Activated naive CD4-positive, alpha-beta T cell treated with anti-CD3 and anti-CD28 coated beads, Interleukin-2, amount 50 U/mL, for 16 hours (primary cell): Measurements from ENCODE around the gene FOXK2.
A peak's percentile ranks its signal among the peaks of the same experiment; 100 is the strongest.
"Not testable (repeated sequence)": the region's sequence is repeated elsewhere in the genome, so short reads cannot be mapped to it uniquely, and the experiment has no call there.

Source experiments
- DNase-seq: peaks from one replicate; pipeline ENCODE4 v3.0.0-alpha.2; 2020

The FOXK2 gene

DNA sequence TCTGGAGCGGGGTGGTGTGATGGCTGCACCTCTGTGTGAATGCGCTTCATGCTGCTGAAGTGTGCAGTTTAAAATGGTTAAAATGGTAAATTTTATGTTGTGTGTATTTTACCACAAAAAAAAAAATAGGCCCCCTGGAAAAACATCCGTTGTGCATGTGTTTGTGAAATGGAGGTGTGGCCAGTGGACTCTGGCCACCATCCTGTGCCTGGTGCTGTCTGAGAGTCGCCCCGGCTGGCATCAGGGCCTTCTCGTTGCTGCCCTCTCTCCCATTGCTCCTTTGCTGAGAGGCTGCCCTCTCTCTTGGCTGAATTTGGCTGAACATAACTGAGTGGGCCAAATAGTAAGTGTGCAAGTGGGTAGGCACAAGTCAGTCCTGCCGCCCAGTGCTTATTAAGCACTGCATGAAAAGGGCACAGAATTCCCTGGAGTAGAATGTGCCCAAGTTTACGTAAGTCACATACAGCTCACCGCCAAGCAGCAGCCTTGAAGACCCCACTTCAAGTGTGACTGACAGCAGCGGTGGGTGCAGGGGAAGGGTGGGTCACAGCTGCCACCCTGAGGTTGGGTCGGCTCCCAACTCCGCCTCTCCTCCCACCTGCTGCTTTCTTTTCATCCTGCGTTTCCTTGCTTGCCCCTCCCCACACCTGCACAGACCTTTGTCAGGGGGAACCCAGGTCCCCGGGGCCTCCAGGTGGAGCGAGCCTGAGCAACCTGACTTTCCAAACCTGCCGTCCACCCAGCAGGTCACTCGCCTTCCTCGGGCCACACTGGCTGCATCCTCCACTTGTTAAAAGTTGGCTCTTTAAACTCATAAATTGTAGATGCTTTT, 46.8 kb downstream of the FOXK2 start:
- DNase-seq, result no peak

DNA sequence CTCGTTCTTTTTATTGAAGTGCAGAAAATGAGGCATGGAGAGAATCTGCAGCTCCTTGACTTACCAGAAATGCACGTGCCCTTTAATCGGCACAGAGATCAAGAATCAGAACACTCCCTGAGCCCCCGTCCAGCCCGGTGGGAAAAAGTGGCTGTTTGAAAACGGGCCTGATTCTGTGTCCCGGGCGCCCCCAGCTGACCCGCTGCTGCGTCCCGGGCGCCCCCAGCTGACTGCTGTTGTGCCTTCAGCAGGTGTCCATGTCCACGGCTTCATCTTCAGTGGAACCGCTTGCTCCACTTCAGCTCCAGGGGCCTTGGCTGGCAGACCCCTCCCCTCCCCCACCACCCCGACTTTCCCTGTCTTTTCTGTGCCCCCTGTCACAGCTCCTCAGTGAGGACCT, 47.8 kb downstream of the FOXK2 start:
- DNase-seq, result no peak

DNA sequence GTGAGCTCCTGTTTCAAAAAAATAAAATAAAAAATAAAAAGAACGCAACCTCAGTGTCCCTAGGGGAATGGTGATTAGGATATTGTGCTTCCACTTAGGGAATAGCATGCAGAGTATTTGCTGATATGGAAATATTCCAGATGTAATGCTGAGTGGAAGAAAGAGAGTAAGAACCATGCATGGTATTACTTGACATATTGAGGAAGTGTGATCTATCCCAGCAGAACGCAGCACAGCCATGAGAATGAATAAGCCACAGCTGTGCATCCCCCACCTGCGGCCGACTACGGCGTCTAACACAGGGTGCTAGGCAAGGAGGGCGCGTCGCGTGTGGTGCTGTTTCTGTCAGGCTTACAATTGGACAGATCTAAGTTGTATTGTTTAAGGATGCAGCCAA, 49.5 kb downstream of the FOXK2 start:
- no peak for DNase-seq

DNA sequence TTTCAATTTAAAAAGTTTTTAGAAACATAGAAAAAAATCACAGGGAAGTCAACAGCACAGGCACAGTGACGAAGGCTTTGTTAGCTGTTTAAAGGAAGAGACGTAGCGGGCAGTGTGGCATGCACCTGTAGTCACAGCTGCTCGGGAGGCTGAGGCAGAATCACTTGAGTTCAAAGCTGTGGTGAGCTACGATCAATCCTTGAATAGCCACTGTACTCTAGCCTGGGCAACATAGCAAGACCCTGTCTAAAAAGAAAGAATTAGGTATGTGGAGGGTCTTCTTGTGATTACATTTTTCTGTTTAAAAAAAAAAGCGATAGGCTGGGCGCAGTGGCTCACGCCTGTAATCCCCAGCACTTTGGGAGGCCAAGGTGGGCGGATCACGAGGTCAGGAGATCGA, 50.1 kb downstream of the FOXK2 start:
- no peak for DNase-seq

DNA sequence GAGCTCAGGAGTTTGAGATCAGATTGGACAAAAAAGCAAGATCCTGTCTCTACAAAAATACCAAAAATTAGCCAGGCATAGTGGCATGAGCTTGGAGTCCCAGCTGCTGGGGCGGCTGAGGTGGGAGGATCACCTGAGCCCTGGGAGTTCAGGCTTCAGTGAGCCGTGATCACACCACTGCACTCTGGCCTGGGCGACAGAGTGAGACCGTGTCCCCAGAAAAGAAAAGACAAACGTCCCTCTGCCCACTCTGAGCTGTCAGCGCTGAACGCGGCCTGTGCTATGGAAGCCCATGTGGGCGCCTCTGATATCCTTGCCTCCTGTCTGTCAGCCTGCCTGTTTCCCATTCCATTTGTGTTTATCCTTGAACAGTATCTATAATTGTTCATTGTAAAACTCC, 50.7 kb downstream of the FOXK2 start:
- DNase-seq, result no peak

DNA sequence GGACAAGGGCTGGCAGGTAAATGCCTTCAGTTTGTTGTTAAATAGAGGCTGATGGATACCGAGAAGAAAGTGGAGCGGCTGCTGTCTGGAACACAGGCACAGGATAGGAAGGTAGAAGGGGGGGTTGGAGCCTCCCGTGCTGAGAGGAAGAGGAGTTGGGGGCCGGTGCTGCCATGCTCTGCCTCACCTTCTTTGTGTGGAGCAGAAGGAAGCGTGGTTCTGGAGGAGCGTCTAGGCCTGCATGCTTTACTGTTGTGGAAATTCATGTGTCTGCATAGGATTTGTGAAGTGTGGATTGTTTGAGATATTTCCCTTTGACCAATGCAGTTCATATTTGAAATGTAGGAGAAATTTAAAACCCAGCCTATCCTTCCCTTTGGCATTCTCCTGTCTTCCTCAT, 52.3 kb downstream of the FOXK2 start:
- DNase-seq, result no peak

DNA sequence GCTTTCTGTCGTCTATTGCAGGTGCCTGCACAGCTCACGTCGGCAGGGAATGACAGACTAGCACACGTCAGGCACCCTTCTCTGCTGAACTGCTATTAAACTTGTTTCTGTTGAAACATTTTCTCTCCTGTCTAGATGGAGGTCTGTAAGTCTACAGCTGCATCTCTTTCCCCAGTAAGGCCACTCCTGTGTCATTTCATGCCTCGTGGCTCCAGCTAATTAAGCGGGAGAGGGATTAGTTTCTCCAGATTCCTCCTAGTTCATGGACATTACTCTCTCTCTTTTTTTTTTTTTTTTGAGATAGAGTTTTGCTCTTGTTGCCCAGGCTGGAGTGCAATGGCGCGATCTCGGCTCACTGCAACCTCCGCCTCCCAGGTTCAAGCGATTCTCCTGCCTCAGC, 54.5 kb downstream of the FOXK2 start:
- DNase-seq, result no peak

DNA sequence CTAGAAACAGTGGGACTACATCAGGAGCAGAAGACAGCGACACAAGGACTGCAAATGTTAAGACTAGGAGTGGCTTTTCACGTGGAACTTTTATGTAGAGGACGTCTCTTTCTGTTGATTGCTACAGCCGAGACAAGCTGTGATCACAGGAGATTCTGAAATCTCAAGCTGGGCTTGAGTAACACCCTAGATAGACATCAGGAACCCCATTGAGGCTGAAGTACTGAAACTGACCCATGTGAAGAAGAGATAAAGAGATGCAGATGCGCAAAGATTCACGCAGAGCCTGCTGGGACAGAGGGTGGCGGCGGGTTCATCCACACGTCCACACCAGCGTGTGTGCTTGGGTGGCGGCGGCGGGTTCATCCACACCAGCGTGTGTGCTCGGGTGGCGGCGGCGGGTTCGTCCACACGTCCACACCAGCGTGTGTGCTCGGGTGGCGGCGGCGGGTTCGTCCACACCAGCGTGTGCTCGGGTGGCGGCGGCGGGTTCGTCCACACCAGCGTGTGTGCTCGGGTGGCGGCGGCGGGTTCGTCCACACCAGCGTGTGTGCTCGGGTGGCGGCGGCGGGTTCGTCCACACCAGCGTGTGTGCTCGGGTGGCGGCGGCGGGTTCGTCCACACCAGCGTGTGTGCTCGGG, 56.2 kb downstream of the FOXK2 start:
- not testable (repeated sequence) for DNase-seq

DNA sequence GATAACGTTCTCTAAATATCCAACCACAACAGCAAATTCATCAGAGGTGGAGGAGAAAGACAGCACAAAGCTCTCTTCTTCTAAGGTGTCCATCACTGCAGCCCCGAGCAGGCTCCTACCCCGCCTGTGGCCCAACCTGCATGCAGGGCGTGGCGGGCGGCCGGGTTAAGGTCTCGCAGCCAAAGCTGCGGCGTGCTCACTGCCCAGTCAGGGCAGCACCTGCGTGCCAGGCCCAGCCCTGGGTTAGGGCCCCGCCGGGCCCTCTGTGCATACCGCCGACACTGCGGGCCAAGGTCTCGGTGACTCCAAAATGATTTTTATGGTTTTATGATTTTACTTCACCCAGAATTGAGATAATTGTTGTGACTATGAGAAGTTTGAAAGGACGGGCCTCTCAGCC, 57.8 kb downstream of the FOXK2 start:
- DNase-seq, result no peak

DNA sequence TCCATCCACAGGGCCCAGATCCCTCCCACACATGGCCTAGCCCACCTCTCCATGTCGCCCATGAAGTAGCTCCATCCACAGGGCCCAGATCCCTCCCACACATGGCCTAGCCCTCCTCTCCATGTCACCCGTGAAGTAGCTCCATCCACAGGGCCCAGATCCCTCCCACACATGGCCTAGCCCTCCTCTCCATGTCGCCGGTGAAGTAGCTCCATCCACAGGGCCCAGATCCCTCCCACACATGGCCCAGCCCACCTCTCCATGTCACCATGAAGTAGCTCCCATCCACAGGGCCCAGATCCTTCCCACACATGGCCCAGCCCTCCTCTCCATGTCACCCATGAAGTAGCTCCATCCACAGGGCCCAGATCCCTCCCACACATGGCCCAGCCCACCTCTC, 60.4 kb downstream of the FOXK2 start:
- not testable (repeated sequence) for DNase-seq

DNA sequence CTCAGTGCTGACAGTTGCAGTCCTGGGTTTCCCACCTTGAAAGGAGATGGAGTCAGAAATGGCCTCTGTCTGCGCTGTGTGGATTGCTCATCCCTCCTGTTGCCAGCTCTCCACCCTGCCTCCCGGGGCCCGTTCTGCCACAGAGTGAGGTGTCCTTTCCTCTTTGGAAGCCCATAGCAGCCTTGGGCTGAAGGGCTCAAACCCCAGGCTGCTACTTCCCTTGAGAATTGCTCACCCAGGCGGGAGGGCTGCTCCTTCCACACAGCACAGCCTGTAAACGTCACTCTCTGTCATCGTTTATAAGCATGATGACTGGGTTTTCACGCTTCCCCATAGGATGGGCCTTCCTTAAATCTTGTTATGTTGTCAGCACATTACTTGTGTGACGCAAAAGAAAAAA, 62.7 kb downstream of the FOXK2 start:
- DNase-seq, result no peak

DNA sequence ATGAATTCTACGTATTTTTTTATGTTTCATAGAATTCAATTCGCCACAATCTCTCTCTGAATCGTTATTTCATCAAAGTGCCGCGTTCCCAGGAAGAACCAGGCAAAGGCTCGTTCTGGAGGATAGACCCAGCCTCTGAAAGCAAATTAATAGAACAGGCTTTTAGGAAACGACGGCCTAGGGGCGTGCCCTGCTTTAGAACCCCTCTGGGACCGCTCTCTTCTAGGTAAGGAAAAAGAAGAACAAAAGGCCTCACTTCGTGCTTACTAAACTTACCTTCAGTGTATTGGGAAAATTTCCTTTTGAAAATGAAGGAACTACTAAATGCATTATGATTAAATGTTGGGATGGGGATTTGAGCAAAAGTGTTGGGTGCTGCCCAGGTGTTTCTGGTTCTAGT, 63.2 kb downstream of the FOXK2 start:
- no peak for DNase-seq

DNA sequence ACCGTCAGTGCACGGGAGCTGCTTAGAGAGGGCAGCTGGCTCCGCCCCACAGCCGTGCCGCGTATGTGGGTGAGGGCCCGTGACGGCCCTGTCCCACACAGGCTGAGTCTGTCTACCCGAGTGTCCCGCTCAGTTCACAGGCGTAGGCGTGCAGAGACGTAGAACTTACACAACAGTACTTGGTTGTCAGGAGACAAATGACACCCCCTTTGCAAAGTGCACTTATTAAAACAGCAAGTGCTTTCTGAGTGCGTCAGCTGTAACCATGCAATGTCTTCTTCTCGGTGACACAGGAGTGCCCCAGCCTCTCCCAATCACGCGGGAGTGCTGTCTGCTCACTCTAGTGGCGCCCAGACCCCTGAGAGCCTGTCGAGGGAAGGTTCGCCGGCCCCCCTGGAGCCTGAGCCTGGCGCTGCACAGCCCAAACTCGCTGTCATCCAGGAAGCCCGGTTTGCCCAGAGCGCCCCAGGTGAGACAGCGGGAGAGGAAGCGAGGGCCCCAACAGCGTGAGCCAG, 64.2 kb downstream of the FOXK2 start:
- DNase-seq, result no peak

DNA sequence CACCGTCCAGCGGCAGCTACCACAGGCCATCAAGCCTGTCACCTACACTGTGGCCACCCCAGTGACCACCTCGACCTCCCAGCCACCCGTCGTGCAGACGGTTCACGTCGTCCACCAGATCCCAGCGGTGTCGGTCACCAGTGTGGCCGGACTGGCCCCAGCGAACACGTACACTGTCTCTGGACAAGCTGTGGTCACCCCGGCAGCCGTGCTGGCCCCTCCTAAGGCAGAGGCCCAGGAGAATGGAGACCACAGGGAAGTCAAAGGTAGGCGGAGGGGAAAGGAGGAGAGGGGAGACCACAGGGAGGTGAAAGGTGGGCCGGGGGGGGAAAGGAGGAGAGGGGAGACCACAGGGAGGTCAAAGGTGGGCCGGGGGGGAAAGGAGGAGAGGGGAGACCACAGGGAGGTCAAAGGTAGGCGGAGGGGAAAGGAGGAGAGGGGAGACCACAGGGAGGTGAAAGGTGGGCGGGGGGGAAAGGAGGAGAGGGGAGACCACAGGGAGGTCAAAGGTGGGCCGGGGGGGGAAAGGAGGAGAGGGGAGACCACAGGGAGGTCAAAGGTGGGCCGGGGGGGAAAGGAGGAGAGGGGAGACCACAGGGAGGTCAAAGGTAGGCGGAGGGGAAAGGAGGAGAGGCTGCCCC, 66.5 kb downstream of the FOXK2 start:
- peak; percentile 35 for DNase-seq

DNA sequence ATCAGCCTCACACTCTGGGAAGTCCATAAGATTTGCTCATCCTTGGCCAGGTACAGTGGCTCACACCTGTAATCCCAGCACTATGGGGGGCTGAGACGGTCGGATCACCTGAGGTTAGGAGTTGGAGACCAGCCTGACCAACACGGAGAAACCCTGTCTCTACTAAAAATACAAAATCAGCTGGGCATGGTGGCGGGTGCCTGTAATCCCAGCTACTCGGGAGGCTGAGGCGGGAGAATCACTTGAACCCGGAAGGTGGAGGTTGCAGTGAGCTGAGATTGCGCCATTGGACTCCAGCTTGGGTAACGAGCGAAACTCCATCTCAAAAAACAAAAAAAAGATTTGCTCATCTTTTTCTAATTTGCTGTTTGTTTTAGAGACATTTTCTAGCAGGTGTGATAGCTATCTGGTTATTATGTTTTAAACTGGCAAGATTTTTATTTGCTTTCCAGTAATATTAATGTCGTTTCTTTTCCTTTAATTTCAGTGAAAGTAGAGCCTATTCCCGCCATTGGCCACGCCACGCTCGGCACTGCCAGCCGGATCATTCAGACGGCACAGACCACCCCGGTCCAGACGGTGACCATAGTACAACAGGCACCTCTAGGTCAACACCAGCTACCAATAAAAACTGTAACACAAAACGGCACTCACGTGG, 67.2 kb downstream of the FOXK2 start:
- DNase-seq, result no peak

DNA sequence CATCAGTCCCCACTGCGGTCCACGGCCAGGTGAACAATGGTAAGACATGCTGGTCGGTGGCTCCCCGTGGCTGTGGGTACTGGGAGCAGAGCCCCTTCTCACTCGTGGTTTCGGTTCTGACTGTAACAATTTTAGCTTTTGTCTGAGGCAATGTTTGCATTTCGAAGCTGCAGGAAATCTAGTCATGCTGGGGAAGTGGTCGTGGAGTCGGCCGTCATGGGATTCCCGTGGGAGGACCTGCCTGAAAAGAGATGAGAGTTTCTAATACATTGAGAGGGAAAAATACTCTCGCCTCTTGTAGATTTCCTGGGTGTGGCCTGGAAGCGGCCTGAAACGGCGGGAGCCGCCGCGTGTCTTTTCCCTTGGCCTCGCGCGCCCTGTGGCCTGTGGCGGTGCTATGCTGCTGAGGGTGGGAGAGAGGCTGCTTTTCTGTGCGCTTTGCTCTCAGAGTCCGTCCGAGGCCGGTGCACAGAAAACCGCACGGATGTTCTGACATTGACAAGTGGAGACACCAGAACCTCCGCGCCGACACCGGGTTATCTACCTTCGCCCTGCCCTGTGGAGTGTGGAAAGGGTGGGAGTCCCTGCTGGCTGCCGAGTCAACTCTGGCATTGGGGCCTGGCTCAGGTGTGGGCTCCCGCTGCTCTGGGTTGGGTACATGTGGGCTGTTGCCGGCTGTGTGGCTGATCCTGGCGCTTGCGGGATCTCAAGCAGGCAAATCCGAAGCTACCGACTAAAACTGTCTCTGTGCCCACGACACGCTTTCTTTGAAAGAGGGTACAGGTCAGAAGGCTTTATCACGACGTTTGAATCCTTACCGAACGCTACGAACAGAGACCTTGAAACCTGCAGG, 67.9 kb downstream of the FOXK2 start:
- no peak for DNase-seq

DNA sequence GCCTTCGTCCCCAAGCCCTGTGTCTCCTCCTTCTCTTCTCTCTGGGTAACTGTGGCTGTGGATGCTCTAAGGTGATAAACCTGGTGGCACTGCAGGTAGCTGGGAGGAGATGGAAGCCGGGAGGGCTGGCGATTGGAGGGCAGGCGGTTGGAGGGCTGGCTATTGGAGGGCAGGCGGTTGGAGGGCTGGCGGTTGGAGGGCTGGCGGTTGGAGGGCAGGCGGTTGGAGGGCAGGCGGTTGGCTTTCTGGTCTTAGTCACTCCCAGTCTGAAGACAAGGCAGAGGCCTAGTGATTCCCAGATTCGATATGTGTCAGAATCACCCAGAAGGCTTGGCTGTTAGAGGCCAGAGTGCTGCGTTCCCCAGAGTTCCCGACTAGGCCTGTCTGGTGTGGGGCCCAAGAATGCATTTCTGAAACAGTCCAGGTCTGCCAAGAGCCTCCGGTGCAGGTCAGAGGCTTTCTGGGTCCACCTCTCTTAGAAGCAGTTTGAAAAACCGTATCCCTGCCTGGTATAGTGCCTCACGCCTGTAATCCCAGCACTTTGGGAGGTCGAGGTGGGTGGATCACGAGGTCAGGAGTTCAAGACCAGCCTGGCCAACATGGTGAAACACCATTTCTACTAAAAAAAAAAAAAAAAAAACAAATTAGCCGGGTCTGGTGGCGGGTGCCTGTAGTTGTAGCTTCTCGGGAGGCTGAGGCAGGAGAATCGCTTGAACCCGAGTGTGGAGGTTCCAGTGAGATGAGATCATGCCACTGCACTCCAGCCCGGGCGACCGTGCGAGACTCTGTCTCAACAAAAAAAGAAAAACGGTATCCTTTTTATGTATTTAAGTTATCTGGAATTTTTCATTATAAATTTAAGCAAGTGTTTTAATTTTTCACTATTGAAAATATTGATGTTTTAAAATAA, 69.0 kb downstream of the FOXK2 start:
- no peak for DNase-seq

DNA sequence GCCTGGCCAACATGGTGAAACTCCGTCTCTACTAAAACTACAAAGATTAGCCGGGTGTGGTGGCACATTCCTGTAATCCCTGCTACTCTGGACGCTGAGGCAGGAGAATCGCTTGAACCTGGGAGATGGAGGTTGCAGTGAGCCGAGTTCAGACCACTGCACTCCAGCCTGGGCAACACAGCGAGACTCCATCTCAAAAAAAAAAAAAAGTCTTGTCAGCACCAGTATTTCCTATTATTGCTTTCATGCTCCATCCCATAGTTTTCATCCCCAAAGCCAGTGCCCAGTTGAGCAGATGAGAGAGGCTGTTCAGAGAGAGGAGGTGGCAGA, 70.3 kb downstream of the FOXK2 start:
- DNase-seq, result no peak

DNA sequence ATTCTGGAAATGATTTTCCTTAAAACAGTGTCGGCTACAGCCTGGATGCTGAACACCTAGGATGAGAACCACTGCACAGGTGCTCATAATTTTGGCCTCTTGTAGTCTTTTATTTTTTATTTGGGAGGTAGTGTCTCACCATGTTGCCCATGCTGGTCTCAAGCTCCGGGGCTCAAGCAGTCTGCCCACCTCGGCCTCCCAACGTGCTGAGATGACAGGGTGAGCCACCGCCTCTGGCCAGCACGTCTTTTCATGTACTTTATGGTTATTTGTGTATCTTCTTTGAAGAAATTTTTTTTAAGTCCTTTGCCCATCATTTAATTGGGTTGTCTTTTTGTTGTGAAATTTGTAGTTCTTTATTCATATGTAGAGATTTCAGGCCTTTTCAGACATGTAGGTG, 70.7 kb downstream of the FOXK2 start:
- DNase-seq, result no peak

DNA sequence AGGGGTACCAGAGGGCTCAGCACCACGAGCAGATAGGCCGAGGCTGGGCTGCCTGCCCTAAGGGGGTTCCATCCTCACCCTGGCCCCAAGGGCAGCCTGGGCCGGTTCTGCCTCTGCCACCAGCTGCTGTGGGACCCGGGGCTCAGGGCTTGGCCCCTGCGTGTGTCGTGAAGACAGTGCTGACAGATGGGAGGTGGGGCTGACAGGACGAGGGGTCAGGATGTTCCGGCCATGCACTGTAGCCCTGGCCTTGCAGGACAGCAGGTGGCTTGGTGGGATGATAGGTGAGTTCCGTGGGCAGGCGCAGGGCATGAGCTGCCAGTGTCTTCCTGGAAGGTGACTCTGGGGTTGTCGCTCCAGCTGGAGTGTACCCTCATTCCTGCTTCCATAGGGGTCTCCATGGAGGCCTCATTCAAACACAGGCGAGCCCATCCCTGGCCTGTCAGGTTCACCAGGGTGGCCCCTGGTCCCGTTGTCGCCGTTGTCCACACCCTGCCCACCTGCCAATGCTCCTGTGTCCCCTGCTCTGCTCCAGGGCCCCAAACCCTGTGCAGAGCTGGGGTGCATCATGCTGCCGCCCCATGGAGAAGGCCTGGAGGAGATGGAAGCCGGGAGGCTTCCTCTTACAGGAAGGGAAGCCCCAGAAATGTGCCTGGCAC, 71.5 kb downstream of the FOXK2 start:
- DNase-seq, result no peak

DNA sequence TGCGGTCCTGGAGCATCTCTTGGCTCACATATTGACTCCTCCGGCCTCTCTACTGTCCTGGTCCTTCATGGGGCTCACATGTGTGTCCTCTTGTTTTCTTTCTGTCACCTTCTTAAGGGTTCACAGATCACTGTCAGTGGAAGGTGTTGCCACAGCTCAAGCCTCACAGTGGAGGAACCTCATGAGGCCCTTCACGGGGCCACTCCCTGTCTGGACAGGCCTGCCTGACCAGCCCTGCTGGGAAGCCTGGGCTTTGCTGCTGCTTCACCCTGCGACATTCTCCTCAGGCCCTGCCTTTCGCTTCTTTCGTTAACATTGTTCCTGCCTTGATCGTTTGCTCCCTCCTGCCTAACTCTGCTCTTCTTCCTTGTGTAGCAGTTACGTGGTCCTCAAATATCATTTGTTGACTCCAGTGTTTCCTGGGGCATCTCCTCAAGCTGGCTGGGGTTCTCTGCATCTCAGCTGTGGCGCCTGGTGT, 72.8 kb downstream of the FOXK2 start:
- no peak for DNase-seq
